Right renal pelvis (tissue), 4 donors: ENCODE measurements around the gene SEPTIN11. TPM values are rescaled to one million over a fixed set of nuclear protein-coding genes. Genes with fewer than 3 reads are reported as not detected.
"Not testable (repeated sequence)": the region's sequence is repeated elsewhere in the genome, so short reads cannot be mapped to it uniquely, and the experiment has no call there.

ENCODE experiments used
- DNase-seq, 4 donors: peaks; one replicate each; pipeline ENCODE4 v3.0.0-alpha.2; 2013; ENCODE audit warnings: low read depth in 4 of 4, low spot score in 3 of 4, missing footprints in 1 of 4
- polyA plus RNA-seq, 4 donors: library from polyadenylated mRNA; unstranded; fragments of 120-200 nt; gene quantifications; one replicate each; pipeline ENCODE4 v1.2.1, GENCODE V29; 2013; ENCODE audit not compliant: insufficient read length in 4 of 4

Gene SEPTIN11
- polyA plus RNA-seq, 4 donors, result 234 to 299 (median 271) TPM

- no peak for DNase-seq
Observed at GRCh38 chr4:76951672-76952010, 2.1 kb downstream of the SEPTIN11 start.

GRCh38 chr4:76952071-76952470, 2.5 kb downstream of the SEPTIN11 start:
- no peak for DNase-seq

GRCh38 chr4:76952656-76953582, 3.4 kb downstream of the SEPTIN11 start:
- DNase-seq, result no peak

- no peak for DNase-seq
Observed at GRCh38 chr4:76953956-76954355, 4.4 kb downstream of the SEPTIN11 start.

- no peak for DNase-seq
Observed at GRCh38 chr4:76954489-76954888, 4.9 kb downstream of the SEPTIN11 start.

- DNase-seq, result no peak
Observed at GRCh38 chr4:76955182-76955581, 5.6 kb downstream of the SEPTIN11 start.

GRCh38 chr4:76957004-76957738, 7.6 kb downstream of the SEPTIN11 start:
- no peak for DNase-seq

GRCh38 chr4:76958891-76959290, 9.3 kb downstream of the SEPTIN11 start:
- no peak for DNase-seq

- no peak for DNase-seq
Observed at GRCh38 chr4:76960014-76960413, 10.5 kb downstream of the SEPTIN11 start.

GRCh38 chr4:76962406-76963130, 13.0 kb downstream of the SEPTIN11 start:
- no peak for DNase-seq

GRCh38 chr4:76963131-76963750, 13.7 kb downstream of the SEPTIN11 start:
- no peak for DNase-seq

- DNase-seq, result not testable (repeated sequence)
Observed at GRCh38 chr4:76963927-76964326, 14.4 kb downstream of the SEPTIN11 start.

- DNase-seq, result no peak
Observed at GRCh38 chr4:76964769-76965168, 15.2 kb downstream of the SEPTIN11 start.

GRCh38 chr4:76965866-76966579, 16.5 kb downstream of the SEPTIN11 start:
- DNase-seq, result no peak

- DNase-seq, result no peak
Observed at GRCh38 chr4:76968937-76969336, 19.4 kb downstream of the SEPTIN11 start.

- DNase-seq, result no peak
Observed at GRCh38 chr4:76969495-76969894, 19.9 kb downstream of the SEPTIN11 start.

- no peak for DNase-seq
Observed at GRCh38 chr4:76969941-76970529, 20.5 kb downstream of the SEPTIN11 start.

GRCh38 chr4:76972306-76972705, 22.8 kb downstream of the SEPTIN11 start:
- no peak for DNase-seq

GRCh38 chr4:76974150-76974549, 24.6 kb downstream of the SEPTIN11 start:
- DNase-seq, result no peak

- no peak for DNase-seq
Observed at GRCh38 chr4:76977113-76977512, 27.6 kb downstream of the SEPTIN11 start.
